ENCODE results near the gene DSCAM.
"Not testable (repeated sequence)": the region's sequence is repeated elsewhere in the genome, so short reads cannot be mapped to it uniquely, and the experiment has no call there.

DSCAM gene

GRCh38 chr21:40056031-40056430 is 790.9 kb downstream of the DSCAM start:
- Mint-ChIP-seq H3K4me3 (no peak overlapping the region), H3K27me3 (no peaks in the 10 kb centered on the region), H3K27ac (no peak overlapping the region), H3K9me3 (peaks cover 11% of the 10 kb centered on the region), H3K4me1 (no peaks in the 10 kb centered on the region), H3K36me3 (ENCODE audit: low read depth) (no peaks in the 10 kb centered on the region)
- no peak for ATAC-seq
- DNase-seq = no peak

GRCh38 chr21:40054403-40054802 is 792.6 kb downstream of the DSCAM start:
- Mint-ChIP-seq H3K27ac (no peak overlapping the region), H3K36me3 (ENCODE audit: low read depth) (no peaks in the 10 kb centered on the region), H3K4me3 (no peak overlapping the region), H3K4me1 (no peaks in the 10 kb centered on the region), H3K27me3 (no peaks in the 10 kb centered on the region), H3K9me3 (peaks cover 8% of the 10 kb centered on the region)
- ATAC-seq = no peak
- no peak for DNase-seq

DNA sequence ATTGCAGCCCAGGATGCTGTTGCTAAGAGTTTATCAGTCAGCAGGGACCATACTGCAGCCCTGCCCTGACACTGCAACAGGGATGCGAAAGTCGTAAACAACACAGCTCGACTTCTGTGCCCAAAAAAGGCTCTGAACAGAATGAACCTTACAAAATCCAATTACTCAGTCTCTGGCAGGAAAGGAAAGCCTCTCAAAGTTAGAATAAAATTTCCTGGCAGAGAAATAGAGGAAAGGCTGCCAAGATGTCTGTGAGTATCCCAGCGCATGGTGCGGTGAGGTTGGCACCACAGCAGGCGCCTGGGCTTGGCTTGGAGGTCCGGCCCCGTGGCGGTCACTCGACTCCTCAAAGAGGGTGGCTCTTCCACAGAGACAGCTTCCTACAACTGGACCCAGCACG is 794.0 kb downstream of the DSCAM start:
- no peaks in the 10 kb centered on the region for H3K27me3 Mint-ChIP-seq
- ATAC-seq = no peak
- no peaks in the 10 kb centered on the region for H3K36me3 Mint-ChIP-seq (ENCODE audit: low read depth)
- H3K4me3 Mint-ChIP-seq = no peak overlapping the region
- no peak overlapping the region for H3K27ac Mint-ChIP-seq
- DNase-seq = no peak
- peaks cover 6% of the 10 kb centered on the region for H3K9me3 Mint-ChIP-seq
- H3K4me1 Mint-ChIP-seq = no peaks in the 10 kb centered on the region

DNA sequence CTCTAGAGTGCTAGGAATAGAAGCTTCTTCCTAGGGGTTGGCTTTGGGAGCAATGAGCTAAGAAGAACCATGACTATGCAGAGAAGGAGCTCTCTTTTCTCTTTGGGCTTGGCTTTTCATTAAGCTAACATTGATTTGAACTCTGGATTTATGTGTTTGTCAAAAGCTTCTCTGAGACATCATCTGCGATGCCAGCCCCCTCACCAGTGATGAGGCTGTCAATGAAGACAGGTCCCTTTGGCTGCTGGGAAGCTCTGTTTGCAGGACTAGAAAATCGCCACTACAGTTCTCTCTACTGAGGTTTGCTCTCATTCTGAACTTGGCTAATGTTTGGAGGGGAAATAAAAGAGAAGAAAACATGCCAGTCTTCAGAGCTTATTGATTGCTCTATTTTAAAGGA is 794.7 kb downstream of the DSCAM start:
- no peaks in the 10 kb centered on the region for H3K36me3 Mint-ChIP-seq (ENCODE audit: low read depth)
- H3K4me1 Mint-ChIP-seq = no peaks in the 10 kb centered on the region
- peaks cover 5% of the 10 kb centered on the region for H3K9me3 Mint-ChIP-seq
- DNase-seq (no peak), ATAC-seq (no peak)
- no peaks in the 10 kb centered on the region for H3K27me3 Mint-ChIP-seq
- H3K27ac Mint-ChIP-seq = no peak overlapping the region
- H3K4me3 Mint-ChIP-seq = no peak overlapping the region

- Mint-ChIP-seq H3K4me1 (no peaks in the 10 kb centered on the region), H3K9me3 (peaks cover 5% of the 10 kb centered on the region), H3K36me3 (ENCODE audit: low read depth) (no peaks in the 10 kb centered on the region), H3K4me3 (no peak overlapping the region), H3K27ac (no peak overlapping the region), H3K27me3 (no peaks in the 10 kb centered on the region)
- DNase-seq (no peak), ATAC-seq (no peak)
Measured at GRCh38 chr21:40051801-40052200, 795.2 kb downstream of the DSCAM start.

DNA sequence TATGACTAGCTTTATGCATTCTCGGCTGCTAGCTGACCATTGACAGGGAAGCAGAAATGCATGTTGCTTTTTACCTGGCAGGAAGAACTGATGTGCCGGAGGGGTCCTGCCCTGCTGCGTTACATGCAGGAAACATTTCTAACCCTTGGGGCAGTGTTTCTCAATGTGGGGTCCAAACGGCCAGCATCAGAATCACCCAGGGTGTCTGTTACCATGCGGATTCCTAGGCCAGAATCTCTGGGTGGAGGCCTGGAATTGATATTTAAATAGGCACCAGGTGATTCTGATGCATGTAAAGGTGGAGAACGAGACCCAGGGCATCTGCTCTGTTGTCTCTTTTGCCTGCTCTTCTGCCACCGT is 797.0 kb downstream of the DSCAM start:
- Mint-ChIP-seq H3K4me1 (no peaks in the 10 kb centered on the region), H3K27me3 (no peaks in the 10 kb centered on the region), H3K27ac (no peak overlapping the region), H3K36me3 (ENCODE audit: low read depth) (no peaks in the 10 kb centered on the region), H3K4me3 (no peak overlapping the region), H3K9me3 (peaks cover 3% of the 10 kb centered on the region)
- ATAC-seq (no peak), DNase-seq (no peak)

DNA sequence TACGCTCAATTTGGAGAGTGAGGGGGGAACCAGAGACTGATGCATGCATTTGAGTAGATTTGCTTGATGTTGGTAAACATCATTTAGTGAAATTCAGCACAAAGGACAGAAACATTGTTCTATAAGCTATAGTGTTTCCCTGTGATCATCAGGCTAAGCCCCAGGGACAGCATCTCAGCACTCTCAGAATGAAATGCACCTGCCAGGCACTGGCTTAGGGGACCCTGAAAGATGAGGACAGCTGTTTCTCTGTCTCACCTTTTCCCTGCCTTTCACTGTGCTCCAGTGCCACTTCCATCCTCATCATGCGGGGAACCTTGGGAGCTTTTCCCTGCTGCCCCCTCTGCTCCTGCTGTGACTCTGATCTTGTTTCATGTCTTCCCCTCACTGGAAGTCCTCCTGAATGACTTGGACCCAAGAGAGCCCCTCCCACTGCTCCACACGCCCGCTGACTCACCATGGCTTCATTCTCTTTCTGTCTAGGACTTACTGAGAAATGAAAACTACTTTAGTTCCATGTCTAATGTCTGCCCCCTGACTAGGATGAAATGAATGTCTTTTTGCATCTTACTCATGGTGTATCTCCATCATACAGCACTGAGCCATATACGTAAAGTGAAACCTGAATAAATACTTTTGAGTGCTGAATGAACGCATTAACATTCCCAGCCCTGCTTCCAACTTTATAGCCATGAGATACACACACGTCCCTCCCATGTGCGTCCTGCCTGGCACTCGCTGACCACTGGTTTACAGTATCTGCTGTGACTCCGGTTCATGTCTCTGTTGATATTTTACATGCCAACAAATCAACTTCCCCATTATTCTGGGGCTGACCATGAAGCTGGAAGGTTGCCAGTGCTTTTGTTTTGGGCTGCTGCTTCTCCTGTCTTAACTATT is 797.7 kb downstream of the DSCAM start:
- no peak overlapping the region for H3K4me3 Mint-ChIP-seq
- ATAC-seq (no peak), DNase-seq (no peak)
- no peaks in the 10 kb centered on the region for H3K4me1 Mint-ChIP-seq
- H3K27me3 Mint-ChIP-seq = no peaks in the 10 kb centered on the region
- no peak overlapping the region for H3K27ac Mint-ChIP-seq
- H3K36me3 Mint-ChIP-seq (ENCODE audit: low read depth) = no peaks in the 10 kb centered on the region
- no peaks in the 10 kb centered on the region for H3K9me3 Mint-ChIP-seq

- Mint-ChIP-seq H3K27me3 (no peaks in the 10 kb centered on the region), H3K4me1 (no peaks in the 10 kb centered on the region), H3K36me3 (ENCODE audit: low read depth) (no peaks in the 10 kb centered on the region), H3K4me3 (no peak overlapping the region), H3K27ac (no peak overlapping the region), H3K9me3 (no peaks in the 10 kb centered on the region)
- DNase-seq = no peak
- ATAC-seq = no peak
Measured at GRCh38 chr21:40047993-40048730, 798.8 kb downstream of the DSCAM start.

DNA sequence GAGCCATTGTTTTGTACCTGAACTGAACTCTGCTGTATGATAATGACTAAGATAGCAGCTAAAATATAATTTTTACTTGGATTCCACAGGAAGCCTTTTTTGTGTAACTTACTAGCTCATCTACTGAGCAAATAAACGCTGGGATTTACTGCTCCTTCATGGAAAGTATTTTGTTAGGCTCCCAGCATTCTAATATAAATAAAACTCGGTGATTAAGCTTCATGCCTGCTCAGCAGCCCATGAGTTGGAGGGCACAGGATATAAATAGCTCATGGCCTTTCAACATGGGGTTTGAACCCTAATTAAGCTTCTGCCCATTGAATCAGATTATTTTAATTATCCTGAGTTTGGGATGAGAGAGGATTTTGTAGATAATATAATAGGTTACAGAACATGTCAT is 799.7 kb downstream of the DSCAM start:
- no peaks in the 10 kb centered on the region for H3K4me1 Mint-ChIP-seq
- no peaks in the 10 kb centered on the region for H3K36me3 Mint-ChIP-seq (ENCODE audit: low read depth)
- H3K27me3 Mint-ChIP-seq = no peaks in the 10 kb centered on the region
- H3K9me3 Mint-ChIP-seq = no peaks in the 10 kb centered on the region
- H3K27ac Mint-ChIP-seq = no peak overlapping the region
- DNase-seq = no peak
- no peak overlapping the region for H3K4me3 Mint-ChIP-seq
- ATAC-seq = no peak

DNA sequence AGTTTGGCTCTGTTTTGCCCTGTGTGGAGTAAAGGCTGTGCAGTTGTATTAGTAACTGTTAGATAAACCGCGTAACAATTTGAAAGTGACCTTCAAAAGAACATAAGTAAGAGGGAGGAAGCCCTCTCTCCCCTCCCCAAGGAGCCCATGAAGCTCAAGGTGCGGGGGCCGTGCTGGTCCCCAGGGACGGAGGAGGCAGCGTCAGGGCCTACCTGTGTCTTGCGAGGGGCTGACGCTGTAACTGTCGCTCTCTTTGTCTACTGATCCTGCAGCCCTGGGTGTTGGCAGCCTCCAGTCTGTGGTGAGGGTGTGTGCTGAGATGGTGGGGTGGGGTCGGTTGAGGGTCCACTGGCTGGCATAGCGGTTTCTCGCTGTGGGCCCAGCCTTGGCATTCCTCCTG is 803.1 kb downstream of the DSCAM start:
- Mint-ChIP-seq H3K36me3 (ENCODE audit: low read depth) (no peaks in the 10 kb centered on the region), H3K4me3 (no peak overlapping the region), H3K27me3 (no peaks in the 10 kb centered on the region), H3K4me1 (no peaks in the 10 kb centered on the region), H3K9me3 (no peaks in the 10 kb centered on the region), H3K27ac (no peak overlapping the region)
- DNase-seq (no peak), ATAC-seq (no peak)

DNA sequence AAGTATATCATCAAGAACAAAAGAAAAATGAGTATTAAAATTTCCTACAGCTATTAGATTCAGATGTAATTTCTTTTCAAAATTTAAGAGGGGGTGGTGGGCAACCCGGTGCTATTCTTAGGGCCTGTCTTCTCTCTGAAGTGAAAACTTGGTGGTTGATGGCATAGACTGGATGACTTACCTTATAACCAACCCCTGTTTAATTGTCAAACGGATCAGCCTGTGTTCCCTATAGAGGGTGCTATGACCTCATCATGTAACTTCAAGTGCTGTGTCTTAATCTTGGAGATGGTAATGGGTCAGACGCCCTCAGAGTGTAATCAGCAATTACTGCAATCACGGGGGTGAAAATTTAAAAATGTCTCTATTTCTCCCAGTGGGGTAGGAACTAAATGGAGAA is 803.5 kb downstream of the DSCAM start:
- ATAC-seq (no peak), DNase-seq (no peak)
- H3K27ac Mint-ChIP-seq = no peak overlapping the region
- no peaks in the 10 kb centered on the region for H3K36me3 Mint-ChIP-seq (ENCODE audit: low read depth)
- no peaks in the 10 kb centered on the region for H3K4me1 Mint-ChIP-seq
- H3K9me3 Mint-ChIP-seq = no peaks in the 10 kb centered on the region
- H3K27me3 Mint-ChIP-seq = no peaks in the 10 kb centered on the region
- H3K4me3 Mint-ChIP-seq = no peak overlapping the region

DNA sequence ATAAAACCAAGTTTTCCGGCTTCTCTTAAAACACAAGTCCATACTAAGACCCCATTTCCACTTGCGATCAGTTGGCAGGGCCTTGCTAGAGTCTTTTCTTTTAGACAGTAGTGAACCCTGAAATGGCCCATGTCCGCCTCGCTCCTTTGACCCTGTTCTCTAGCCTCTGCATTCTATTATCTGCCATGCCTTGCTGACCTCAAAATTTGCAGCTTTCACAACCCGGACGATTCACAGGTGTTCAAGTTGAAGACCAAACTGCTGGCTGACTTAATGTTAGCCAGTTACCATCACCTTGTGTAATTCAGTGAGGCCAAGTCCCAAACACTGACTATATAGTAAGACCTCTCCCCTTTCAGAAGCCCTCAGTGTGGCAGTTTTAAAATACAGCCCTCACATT is 805.5 kb downstream of the DSCAM start:
- Mint-ChIP-seq H3K4me3 (no peak overlapping the region), H3K36me3 (ENCODE audit: low read depth) (no peaks in the 10 kb centered on the region), H3K9me3 (no peaks in the 10 kb centered on the region), H3K4me1 (no peaks in the 10 kb centered on the region), H3K27me3 (no peaks in the 10 kb centered on the region), H3K27ac (no peak overlapping the region)
- ATAC-seq = no peak
- no peak for DNase-seq

- H3K36me3 Mint-ChIP-seq (ENCODE audit: low read depth); ATAC-seq; DNase-seq; H3K27ac Mint-ChIP-seq; H3K9me3 Mint-ChIP-seq; H3K27me3 Mint-ChIP-seq; H3K4me1 Mint-ChIP-seq; H3K4me3 Mint-ChIP-seq: not testable (repeated sequence)
Measured at GRCh38 chr21:40033156-40033782, 813.7 kb downstream of the DSCAM start.

- no peak for DNase-seq
- H3K9me3 Mint-ChIP-seq = peaks cover 7% of the 10 kb centered on the region
- no peaks in the 10 kb centered on the region for H3K4me1 Mint-ChIP-seq
- no peak for ATAC-seq
- H3K4me3 Mint-ChIP-seq = no peak overlapping the region
- no peaks in the 10 kb centered on the region for H3K27me3 Mint-ChIP-seq
- H3K36me3 Mint-ChIP-seq (ENCODE audit: low read depth) = no peaks in the 10 kb centered on the region
- H3K27ac Mint-ChIP-seq = no peak overlapping the region
Measured at GRCh38 chr21:40029888-40030287, 817.1 kb downstream of the DSCAM start.

DNA sequence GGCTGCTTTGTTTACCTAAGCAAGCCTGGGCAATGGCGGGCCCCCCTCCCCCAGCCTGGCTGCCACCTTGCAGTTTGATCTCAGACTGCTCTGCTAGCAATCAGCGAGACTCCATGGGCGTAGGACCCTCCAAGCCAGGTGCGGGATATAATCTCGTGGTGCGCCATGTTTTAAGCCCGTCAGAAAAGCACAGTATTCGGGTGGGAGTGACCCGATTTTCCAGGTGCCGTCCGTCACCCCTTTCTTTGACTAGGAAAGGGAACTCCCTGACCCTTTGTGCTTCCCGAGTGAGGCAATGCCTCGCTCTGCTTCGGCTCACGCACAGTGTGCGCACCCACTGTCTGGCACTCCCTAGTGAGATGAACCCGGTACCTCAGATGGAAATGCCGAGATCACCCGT is 818.6 kb downstream of the DSCAM start:
- DNase-seq; H3K36me3 Mint-ChIP-seq (ENCODE audit: low read depth); H3K27me3 Mint-ChIP-seq; H3K4me1 Mint-ChIP-seq; ATAC-seq; H3K27ac Mint-ChIP-seq; H3K4me3 Mint-ChIP-seq; H3K9me3 Mint-ChIP-seq: not testable (repeated sequence)

All from activated naive CD8-positive, alpha-beta T cell treated with anti-CD3 and anti-CD28 coated beads, Interleukin-2, amount 50 U/mL, for 24 hours (primary cell).